DMS114 treated with DMSO at 0.1 percent for 48 hours (cell line): ENCODE results near the gene FASTK.
"Not testable (repeated sequence)": the region's sequence is repeated elsewhere in the genome, so short reads cannot be mapped to it uniquely, and the experiment has no call there.

Experiments
- DNase-seq: peaks from one replicate; lab custom pipeline; 2025; ENCODE audit not compliant: unreplicated experiment; lab: John Stamatoyannopoulos, UW

Gene FASTK

GRCh38 chr7:151032936-151033863 lies 47.4 kb downstream of the FASTK start:
- no peak for DNase-seq

- DNase-seq = no peak
Measured at GRCh38 chr7:151031011-151031410, 49.6 kb downstream of the FASTK start.

GRCh38 chr7:151028948-151029501 lies 51.6 kb downstream of the FASTK start:
- DNase-seq = no peak

GRCh38 chr7:151028131-151028947 lies 52.3 kb downstream of the FASTK start, which contains the start of gene ABCB8:
ABCB8 (plus strand) TSS chr7:151028450; CDS start chr7:151028516, 66 bp downstream.
- peak; percentile 96 for DNase-seq

- not testable (repeated sequence) for DNase-seq
Measured at GRCh38 chr7:151027728-151028130, 52.9 kb downstream of the FASTK start.

- DNase-seq = not testable (repeated sequence)
Measured at GRCh38 chr7:151026771-151027727, 53.6 kb downstream of the FASTK start.
